C4-2B (cell line): ENCODE measurements around the gene UGP2.

ENCODE experiments used
- H3K27ac ChIP-seq: fragments of 450-650 bp; 2 replicates; pipeline ENCODE4 v1.5.1; 2017
- CTCF ChIP-seq: fragments of 450-650 bp; conservative IDR thresholded peaks from 2 replicates; pipeline ENCODE4 v1.5.1; 2017; ENCODE audit warnings: mild to moderate bottlenecking
- ZFX ChIP-seq: fragments of 450-650 bp; IDR thresholded peaks from 2 replicates; pipeline ENCODE4 v1.6.1; 2017

The UGP2 gene

GRCh38 chr2:63876311-63876710 lies 34.6 kb downstream of the UGP2 start:
- no peak overlapping the region for H3K27ac ChIP-seq
- no peak for TF ChIP-seq ZFX
- no peak for TF ChIP-seq CTCF

- no peak for TF ChIP-seq CTCF
- no peak for TF ChIP-seq ZFX
- no peak overlapping the region for H3K27ac ChIP-seq
These were observed 36.8 kb downstream of the UGP2 start for GRCh38 chr2:63878486-63878885.

GRCh38 chr2:63879876-63880433 lies 38.3 kb downstream of the UGP2 start:
- TF ChIP-seq ZFX (no peak), CTCF (no peak)
- no peak overlapping the region for H3K27ac ChIP-seq

- H3K27ac ChIP-seq, result no peak overlapping the region
- TF ChIP-seq ZFX (no peak), CTCF (no peak)
These were observed 38.9 kb downstream of the UGP2 start for GRCh38 chr2:63880625-63881024.

GRCh38 chr2:63881205-63881604 lies 39.5 kb downstream of the UGP2 start:
- no peak for TF ChIP-seq CTCF
- no peak overlapping the region for H3K27ac ChIP-seq

- no peak overlapping the region for H3K27ac ChIP-seq
- TF ChIP-seq ZFX, result no peak
- TF ChIP-seq CTCF, result no peak
These were observed 40.9 kb downstream of the UGP2 start for GRCh38 chr2:63882395-63883105.

- TF ChIP-seq ZFX (no peak), CTCF (no peak)
- no peak overlapping the region for H3K27ac ChIP-seq
These were observed 44.7 kb downstream of the UGP2 start for GRCh38 chr2:63886445-63886844.
